Umbilical cord (tissue), 2 donors: Measurements from ENCODE around the gene PLIN5. TPM values are rescaled to one million over a fixed set of nuclear protein-coding genes. Genes with fewer than 3 reads are reported as not detected.

Source experiments
- DNase-seq: peaks from one replicate; pipeline ENCODE4 v3.0.0-alpha.2; 2015; ENCODE audit warnings: low spot score
- total RNA-seq: library from RNA; depleted of rRNA; stranded (reverse); fragments of >200 nt; gene quantifications from one replicate; pipeline ENCODE4 v1.2.3, GENCODE V29; 2014; ENCODE audit warnings: low replicate concordance; ENCODE audit not compliant: insufficient read depth

Gene PLIN5
- total RNA-seq, 1 donor from 2014 or later, result 0.72 TPM

DNA sequence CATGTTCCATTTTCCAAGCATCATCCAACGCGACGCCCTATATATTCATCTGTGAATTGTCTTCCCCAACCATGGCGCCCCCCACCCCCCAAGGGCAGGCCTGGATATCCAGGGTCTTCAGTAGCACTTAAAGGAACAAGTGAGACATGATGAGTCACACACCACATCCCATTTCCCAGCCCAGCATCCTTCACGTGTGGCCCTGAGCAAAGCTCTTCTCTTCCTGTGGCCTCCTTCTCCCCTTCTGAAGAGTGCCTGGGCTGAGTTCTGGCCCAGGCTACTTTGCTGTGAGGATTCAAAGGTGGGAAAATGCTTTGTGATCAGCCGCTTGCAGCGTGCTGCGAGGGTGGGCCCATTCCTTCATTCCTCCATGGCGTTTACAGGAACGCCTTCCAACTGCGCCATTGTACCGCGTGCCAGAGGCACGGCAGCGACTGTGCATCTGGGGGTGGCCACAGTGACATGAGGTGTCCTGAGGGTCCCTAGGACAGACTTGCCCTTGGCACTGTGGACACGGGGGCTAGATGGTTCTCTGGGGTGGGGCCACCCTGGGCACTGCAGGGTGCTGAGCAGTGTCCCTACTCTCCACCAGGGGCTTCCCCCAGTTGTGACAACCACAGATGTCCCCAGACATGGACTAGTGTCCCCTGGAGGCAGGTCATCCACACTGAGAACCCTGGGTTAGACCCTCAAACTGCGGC is 28.4 kb downstream of the PLIN5 start:
- DNase-seq, result no peak

DNA sequence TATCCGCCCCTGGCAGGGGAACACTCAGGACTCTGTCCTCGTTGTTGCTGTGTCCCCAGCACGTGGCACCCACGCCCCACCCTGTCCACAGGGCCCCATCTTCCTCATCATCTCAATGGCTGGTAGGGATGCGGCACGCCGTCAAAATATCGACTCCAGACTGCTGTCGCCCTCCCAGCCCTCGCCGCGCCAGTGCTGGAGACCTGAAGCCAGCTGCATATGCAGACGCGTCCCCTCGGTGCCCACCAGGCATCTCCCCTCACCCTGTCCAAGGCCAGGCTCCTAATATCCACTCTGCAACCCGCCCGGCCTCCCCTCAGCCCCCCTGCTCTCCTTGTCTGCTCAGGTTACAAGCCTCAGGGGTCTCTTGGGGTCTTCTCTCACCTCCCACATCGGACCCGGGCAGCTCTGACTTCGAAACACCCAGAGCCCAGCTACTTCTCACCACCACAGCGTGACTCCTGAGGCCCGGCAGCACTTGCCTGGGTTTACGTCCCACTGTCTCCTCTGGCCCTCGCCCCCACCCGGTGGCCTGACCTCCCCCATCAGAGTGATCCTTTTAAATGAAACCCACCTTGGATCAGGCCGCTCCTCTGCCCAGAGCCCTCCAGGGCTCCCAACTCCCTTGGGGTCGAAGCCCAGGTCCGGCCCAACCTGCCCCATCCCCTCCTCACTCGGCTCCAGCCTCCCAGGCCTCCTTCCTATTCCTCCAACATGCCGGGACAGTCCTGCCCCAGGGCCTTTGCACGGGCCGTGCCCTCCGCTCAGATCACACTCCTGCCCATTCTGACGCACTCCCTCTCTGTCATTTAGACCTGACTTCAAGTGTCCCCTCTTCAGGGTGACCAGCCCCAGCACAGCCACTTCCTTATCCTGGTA is 29.2 kb downstream of the PLIN5 start:
- DNase-seq, result no peak

DNA sequence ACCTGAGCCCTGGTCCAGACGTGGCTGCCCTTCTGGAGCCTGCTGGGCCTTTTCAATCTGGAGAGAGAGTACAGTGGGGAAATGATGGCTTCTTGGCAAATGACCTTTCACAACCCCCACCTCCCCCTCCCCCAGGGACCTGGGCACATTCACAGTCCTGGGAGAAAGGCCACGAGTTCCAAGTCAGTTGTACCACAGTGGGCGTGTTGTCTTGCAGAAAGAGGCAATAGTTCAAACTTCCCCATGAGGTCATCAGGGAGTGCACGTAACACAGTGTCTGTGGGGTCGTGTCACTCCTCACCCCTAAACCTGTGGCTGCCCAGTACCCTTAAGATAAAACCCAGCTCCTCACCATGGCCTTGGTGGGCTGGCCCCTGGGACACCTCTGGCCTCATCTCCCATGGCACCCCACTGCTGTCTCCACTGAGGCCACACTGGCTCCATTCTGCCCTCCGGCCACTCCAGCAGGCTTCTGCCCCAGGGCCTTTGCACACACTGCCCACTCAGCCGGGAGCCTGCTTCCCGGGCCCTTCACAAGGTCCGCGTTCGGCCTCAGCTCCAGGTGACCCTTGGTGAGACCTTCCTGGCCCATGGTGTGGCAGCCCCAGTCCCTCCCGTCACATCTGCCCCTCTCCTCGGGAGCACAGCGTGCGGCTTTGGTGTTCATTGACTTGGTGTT is 30.0 kb downstream of the PLIN5 start:
- no peak for DNase-seq

DNA sequence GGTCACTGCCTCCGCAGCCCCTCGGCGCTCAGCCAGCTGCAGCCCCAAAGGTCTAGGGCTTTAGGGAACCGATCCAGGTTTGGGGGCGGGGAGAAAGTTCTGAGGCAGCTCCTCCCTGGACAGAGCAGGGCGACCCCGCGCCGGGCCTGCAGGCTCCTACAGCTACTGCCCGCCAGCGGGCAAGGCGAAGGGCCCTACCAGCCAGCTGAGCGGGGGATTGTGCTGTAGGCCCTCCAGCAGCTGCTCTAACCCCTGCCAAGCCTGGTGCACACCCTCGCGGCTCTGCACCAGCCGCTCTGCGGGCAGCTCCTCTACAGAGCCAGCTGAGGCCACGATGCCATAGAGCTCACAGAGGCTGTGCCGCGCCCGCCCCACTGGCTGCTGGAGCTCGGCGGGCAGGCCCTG is 30.7 kb downstream of the PLIN5 start:
- DNase-seq, result no peak

DNA sequence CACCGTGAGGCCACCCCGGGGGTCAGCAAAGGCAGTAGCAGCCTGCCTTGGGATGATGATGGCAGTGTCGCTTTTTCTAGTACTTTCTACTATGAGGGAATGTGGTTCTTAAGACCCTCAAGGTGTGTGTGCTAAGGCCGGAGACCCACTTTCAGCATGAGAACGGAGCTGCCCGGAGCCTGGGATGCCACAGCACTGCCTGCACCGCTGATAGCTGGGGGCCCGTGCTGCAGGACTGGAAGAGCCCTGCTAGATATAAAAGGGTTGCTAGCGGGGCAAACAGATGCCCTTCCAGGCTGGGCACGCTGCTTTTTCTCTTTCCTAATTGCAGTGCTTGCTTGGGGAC is 31.2 kb downstream of the PLIN5 start:
- DNase-seq, result no peak

DNA sequence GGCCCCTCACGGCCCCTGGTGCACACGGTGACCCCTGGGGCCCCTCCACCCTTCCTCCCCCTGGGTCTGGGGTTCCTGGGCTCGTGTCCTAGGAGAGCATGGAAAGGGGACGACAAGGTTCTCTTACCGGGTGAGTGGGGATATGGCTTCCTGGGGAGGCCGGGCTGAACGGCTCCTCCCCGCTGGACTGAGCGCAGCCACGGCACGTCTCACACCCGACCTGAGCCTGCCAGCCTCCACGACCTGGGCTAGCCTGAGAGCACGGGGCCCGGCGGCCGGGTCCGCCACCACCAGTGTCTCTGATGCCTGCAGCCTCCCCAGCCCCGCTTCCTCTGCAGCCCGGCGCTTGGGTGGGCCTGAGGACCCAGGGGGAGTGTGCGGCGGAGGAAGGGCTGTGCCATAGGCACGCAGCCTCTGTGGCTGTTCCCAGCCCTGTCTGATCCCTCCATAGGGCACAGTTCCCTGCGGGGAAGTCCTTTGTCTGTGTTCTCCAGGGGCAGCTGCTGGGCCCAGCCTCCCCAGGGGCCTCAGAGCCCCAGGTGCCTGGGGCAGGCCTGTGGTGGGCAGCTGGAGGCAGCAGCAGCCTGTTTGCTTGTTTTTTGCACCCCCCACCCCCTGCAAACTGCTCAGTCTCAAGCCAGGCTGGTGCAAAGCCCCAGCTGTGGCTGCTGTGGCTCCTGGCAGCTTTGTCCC is 31.7 kb downstream of the PLIN5 start:
- no peak for DNase-seq

DNA sequence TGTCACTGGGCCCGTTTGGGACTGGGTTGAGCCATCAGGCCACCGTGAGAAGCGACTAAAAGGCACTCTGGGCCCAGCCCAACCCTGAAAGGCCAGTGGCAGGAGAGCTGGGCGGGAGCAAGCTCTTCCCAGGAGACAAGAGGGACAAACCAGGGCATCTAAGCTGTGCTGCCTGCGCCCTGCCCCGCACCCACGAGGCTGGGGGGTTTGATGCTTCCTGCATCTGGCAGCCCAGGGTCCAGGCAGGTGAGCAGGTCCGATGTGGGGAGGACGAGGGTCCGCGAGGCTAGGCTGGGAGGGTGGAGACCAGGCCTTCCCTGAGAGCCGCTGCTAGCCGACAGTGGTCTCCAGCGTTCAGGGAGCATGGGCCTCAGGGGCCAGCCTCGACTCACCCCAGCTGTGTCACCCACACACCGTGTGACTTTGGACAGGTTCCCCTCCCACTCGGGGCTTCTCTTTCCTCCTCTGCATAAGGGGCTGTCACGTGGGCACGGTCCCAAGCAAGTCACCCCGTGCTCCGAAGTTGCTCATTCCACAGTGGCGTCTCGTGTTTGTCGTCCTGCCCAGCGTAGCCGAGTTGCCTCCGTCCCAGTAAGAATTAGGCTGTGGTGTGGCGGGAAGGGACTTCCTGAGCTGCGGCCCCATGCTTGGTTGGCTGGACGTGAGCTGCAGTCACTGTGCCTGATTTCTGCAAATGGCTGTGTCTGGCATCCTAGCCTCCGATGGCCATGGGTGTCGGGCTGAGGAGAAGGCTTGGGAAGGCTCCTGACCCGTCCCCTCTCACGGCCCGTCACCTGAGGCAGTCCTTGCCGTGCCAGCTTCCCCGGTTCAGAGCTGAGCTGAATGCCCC is 32.5 kb downstream of the PLIN5 start:
- no peak for DNase-seq

DNA sequence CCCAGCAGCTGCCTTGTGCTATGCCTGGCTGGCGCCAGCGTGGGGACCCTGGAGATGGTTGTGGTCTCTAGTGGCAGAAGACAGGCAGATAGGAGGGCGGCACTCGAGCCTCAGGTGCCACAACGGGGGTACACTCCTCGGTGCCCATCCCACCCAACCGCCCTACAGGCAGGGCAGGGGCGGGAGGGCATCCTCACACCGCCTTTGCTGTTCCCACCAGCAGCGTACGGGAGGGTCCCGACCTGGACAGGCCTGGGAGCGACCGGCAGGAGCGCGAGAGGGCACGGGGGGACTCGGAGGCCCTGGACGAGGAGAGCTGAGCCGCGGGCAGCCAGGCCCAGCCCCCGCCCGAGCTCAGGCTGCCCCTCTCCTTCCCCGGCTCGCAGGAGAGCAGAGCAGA is 33.3 kb downstream of the PLIN5 start:
- no peak for DNase-seq

DNA sequence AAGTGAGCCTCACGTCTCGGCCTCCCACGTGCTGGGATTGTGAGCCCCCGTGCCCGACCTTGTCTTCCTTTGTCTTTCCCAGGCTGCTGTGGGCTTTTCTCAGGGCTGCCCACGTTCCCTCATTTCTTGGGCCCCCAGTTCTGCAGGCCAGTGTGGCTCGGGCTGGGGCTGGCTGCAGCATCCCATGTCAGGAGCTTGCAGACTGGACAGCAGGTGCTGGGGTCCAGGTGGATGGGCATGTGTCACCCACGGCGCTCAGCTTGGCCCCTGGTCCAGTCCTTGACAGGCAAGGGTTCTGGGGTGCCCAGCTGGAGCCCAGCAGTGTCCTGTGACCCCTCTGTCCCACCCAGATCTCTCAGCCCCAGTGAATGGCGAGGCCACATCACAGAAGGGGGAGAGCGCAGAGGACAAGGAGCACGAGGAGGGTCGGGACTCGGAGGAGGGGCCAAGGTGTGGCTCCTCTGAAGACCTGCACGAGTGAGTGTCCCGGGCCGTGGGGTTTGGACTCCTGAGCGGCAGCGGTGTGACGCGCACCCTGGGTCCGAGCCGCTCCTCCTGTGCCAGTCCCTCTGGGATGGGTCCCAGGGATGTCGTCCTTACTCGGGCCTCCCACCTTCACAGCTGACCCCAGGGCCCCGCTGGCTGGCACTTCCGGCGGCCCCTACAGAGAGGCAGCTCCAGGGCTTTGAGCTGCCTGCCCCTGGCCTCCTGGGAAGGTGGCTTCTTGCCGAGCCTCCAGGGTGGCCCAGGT is 34.0 kb downstream of the PLIN5 start:
- no peak for DNase-seq

DNA sequence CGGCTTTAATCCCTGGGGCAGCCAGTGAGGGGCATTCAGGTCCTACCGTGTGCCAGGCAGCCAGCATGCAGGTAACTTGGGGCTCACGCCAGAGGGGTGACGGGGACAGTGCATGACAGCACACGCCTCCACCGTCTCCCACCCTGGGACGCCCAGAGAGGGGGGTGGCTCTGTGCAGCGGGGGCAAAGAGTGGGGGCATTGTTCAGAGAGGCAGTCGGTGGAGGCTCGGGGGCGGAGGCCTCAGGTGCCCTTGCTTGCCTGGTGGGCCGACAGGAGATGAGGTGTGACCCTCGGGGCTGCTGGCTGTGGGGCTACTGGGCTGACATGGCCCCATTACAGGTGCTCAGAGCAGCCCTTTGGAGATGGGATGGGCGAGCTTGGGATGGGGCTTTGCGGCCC is 35.2 kb downstream of the PLIN5 start:
- DNase-seq, result no peak

DNA sequence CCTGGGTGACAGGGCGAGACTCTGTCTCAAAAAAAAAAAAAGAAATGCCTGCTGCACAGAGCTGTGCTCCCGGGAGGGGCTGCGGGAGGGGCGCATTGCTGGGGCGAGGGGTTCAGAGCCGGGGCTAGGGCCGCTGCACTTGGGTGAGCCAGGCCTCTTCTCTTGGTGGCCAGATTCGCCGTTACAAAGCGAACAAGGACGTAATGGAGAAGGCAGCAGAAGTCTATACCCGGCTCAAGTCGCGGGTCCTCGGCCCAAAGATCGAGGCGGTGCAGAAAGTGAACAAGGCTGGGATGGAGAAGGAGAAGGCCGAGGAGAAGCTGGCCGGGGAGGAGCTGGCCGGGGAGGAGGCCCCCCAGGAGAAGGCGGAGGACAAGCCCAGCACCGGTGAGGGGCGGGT is 35.7 kb downstream of the PLIN5 start:
- no peak for DNase-seq

DNA sequence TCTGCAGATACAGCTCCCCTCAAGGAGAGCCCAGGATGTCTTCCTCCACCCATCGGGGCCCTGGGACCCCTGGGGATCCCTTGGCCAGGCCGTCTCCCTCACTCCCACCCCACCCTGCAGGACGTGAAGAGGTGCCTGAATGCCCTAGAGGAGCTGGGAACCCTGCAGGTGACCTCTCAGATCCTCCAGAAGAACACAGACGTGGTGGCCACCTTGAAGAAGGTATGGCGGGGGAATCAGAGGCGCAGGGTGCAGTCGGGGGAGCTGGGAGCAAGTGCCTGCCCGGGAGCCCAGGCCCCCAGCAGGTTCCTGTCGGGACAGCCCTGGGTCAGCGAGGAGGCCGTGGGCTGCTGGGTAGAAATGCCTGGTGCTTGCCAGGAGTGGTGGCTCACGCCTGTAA is 36.3 kb downstream of the PLIN5 start:
- no peak for DNase-seq

DNA sequence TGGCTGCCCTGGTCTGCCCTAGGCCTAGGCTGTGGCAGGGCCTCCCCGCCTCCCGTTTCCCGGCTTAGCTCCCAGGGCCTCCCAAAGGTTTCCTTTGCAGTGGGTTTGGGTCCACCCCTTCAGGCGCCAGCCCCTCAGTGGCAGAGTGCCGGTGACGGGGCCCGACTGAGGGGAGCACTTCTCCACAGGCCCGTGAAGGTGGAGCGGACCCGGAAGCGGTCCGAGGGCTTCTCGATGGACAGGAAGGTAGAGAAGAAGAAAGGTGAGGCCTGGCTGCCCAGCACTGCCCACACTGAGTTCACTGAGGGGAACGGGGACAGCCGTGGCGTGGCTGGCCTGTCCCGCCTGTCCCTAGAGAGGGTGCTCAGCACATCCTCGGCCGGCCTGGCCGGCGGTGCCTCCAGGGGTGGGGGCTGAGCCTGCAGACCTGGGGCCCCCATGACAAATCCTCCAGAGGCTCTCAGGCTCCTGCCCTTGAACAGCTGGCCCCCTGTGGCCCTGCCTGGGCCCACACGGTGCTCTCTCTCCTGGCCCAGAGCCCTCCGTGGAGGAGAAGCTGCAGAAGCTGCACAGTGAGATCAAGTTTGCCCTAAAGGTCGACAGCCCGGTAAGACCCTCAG is 37.1 kb downstream of the PLIN5 start:
- DNase-seq, result no peak

DNA sequence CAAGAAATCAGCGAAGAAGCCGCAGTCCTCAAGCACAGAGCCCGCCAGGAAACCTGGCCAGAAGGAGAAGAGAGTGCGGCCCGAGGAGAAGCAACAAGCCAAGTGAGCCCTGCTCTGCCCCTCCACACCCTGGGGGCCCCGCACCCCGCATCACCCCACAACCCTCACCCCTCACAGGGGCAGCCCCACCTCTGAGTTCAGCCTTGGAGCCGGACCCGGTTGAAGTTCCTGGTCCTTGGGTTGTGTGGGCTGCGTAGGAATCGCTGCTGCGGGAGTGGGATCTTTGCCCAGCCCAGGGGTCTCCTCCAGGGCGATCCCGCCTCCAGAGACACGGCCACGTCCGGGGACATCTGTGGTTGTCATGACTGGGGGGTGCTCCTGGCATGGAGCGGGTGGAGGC is 38.7 kb downstream of the PLIN5 start:
- DNase-seq, result no peak

DNA sequence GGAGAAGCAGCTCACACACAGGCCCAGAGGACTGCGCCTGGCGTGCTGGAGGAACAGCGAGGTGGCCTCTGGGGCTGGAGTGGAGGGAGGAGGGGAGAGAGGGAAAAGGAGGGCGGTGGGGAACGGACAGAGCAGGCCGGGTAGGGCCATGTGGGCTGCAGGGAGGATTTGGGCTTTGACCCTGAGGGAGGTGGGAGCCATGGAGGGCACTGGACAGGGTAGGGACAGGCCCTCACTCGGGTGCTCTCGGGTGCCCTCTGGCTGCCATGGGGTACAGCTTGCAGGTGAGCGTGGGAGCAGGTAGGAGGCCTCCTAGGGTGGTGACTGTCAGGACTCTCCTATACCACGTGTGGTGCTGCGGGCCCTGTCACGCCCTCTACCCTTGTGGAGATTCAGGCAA is 39.6 kb downstream of the PLIN5 start:
- DNase-seq, result no peak

DNA sequence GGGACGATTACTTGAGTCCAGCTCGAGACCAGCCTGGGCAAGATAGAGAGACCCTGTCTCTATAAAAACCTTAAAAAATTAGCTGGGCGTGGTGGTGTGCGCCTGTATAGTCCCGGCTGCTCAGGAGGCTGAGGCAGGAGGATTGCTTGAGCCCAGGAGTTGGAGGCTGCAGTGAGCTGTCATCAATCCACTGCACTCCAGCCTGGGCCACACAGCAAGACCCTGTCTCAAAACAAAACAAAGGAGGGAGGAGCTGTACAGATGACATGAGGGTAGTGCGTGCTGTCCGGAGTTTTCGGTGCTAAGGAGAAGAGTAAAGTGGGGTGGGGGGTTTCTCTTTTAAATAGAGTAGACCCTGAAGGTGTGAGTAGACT is 40.3 kb downstream of the PLIN5 start:
- DNase-seq, result no peak

DNA sequence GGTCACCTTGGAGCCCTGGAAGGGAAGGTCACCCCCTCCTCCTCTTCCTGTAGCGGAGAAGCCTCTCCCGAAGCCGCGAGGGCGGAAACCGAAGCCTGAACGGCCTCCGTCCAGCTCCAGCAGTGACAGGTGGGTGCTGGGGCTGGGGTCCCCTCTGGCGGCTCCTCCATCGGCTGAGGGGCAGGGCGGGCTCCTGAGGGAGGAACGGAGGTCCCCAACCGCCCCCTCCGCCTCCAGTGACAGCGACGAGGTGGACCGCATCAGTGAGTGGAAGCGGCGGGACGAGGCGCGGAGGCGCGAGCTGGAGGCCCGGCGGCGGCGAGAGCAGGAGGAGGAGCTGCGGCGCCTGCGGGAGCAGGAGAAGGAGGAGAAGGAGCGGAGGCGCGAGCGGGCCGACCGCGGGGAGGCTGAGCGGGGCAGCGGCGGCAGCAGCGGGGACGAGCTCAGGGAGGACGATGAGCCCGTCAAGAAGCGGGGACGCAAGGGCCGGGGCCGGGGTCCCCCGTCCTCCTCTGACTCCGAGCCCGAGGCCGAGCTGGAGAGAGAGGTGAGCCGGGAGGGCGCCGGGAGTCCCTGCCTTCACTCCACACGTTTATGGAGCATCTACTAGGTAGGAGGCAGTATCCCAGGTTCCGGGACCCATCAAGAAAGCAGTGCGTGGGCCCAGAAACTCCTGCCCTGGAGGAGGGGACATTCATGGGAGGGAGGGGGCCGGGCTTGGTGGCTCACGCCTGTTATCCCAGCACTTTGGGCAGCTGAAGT is 40.9 kb downstream of the PLIN5 start:
- no peak for DNase-seq

DNA sequence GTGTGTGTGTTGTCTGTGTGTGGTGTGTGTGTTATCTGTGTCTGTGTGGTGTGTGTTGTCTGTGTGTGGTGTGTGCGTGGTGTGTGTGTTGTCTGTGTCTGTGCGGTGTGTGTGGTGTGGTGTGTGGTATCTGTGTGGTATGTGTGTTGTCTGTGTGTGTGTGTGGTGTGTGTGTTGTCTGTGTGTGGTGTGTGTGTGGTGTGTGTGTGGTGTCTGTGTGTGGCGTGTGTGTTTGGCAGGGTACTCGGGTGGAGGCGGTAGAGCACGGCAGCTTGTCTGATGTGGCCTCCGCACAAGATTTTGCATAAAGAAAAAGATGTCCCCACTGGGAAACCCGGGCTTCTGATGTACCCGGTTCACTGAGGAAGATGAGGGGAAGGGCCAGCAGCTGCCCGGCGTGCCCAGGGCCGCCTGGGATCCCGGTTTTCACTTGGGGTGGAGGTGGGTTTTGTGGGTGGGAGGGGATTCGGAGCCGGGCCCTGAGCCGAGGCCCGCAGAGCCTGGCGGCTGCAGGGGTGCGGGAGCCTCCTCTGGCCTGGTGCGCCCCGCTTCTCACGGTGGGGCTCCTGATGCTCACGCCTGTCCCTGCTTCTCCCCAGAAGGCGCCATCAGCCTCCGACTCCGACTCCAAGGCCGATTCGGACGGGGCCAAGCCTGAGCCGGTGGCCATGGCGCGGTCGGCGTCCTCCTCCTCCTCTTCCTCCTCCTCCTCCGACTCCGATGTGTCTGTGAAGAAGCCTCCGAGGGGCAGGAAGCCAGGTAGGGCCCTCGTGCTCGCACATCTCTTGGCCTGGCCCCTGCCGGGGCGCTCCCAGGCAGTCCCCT is 41.7 kb downstream of the PLIN5 start:
- DNase-seq, result no peak
